IMR-90 (cell line): Measurements from ENCODE around the gene DPF3.

Experiments
- BHLHE40 ChIP-seq: fragments of 150-350 bp; IDR thresholded peaks from 2 replicates; pipeline ENCODE4 v1.6.1; 2016; ENCODE audit warnings: mild to moderate bottlenecking, low read depth, low read length
- CEBPB ChIP-seq: IDR thresholded peaks from 2 replicates; pipeline ENCODE4 v1.6.1; 2012; ENCODE audit warnings: low read depth, low read length, improper control_type of control experiment
- FOS ChIP-seq: fragments of 150-350 bp; IDR thresholded peaks from 2 replicates; pipeline ENCODE4 v1.6.1; 2016; ENCODE audit warnings: low read depth, low read length
- MAFK ChIP-seq: IDR thresholded peaks from 2 replicates; pipeline ENCODE4 v1.6.1; 2012; ENCODE audit warnings: low read depth, low read length, improper control_type of control experiment
- MAZ ChIP-seq: IDR thresholded peaks from 2 replicates; pipeline ENCODE4 v1.6.1; 2012; ENCODE audit warnings: low read depth, mild to moderate bottlenecking, low read length, improper control_type of control experiment, moderate library complexity, borderline replicate concordance
- MXI1 ChIP-seq: IDR thresholded peaks from 2 replicates; pipeline ENCODE4 v1.6.1; 2012; ENCODE audit warnings: low read depth, mild to moderate bottlenecking, low read length, moderate library complexity, borderline replicate concordance
- POLR2A ChIP-seq: IDR thresholded peaks from 2 replicates; pipeline ENCODE4 v1.6.1; 2012; ENCODE audit warnings: mild to moderate bottlenecking, low read depth, low read length
- RAD21 ChIP-seq: IDR thresholded peaks from 2 replicates; pipeline ENCODE4 v1.6.1; 2012; ENCODE audit warnings: low read length, improper control_type of control experiment
- RCOR1 ChIP-seq: IDR thresholded peaks from 2 replicates; pipeline ENCODE4 v1.6.1; 2012; ENCODE audit warnings: mild to moderate bottlenecking, low read length, improper control_type of control experiment; ENCODE audit not compliant: insufficient replicate concordance
- RFX5 ChIP-seq: IDR thresholded peaks from 2 replicates; pipeline ENCODE4 v1.8.0; 2012; ENCODE audit warnings: low read depth, mild to moderate bottlenecking, low read length, moderate library complexity
- SMC3 ChIP-seq: fragments of 150-350 bp; IDR thresholded peaks from 2 replicates; pipeline ENCODE4 v1.6.1; 2016; ENCODE audit warnings: low read depth, mild to moderate bottlenecking, antibody characterized with exemption, low read length, moderate library complexity
- TF ChIP-seq, protein P1 (sequence below): conservative IDR thresholded peaks from 2 replicates; pipeline ENCODE4 v1.5.1; 2012; ENCODE audit warnings: mild to moderate bottlenecking, low read depth, low read length, improper control_type of control experiment
- TF ChIP-seq, protein P2 (sequence below): fragments of 150-350 bp; IDR thresholded peaks from 2 replicates; pipeline ENCODE4 v1.6.1; 2017; ENCODE audit warnings: mild to moderate bottlenecking, antibody characterized with exemption, low read length, low read depth
- TF ChIP-seq, protein P3 (sequence below): fragments of 150-350 bp; IDR thresholded peaks from 2 replicates; pipeline ENCODE4 v1.6.1; 2016; ENCODE audit warnings: low read depth, mild to moderate bottlenecking, low read length, moderate library complexity, borderline replicate concordance

DNA sequence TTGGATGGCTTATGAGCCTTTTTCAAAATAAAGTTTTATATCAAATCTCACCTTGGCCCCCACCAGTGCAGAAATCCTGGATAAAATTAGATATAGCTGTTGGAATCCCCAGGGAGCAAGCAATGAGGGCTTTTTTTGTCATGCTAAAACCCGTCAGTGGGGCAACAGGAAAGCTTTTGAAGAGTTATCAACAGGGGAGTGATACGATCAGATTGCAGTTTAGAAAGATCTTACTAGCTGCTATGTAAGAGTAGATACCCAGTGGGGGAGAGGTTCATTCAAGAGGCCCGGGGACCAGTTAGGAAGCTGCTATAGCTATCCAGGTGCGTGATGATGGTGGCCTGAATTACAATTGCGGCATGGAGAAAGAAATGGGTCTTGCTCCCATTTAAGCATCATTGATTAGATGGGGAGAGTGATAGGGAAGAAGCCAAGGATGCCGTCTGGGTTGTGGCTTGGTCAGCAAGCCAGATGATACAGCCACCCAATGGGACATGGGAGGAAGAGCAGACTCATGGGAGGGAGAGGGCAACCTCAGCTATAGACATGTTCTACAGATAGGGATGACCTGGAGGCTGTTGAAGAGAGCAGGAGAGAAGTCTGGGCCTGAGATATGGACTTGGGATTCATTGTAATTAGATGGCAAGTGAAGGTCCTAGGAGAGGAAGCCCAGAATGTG is 272.4 kb downstream of the DPF3 start:
- TF ChIP-seq, protein P1, sequence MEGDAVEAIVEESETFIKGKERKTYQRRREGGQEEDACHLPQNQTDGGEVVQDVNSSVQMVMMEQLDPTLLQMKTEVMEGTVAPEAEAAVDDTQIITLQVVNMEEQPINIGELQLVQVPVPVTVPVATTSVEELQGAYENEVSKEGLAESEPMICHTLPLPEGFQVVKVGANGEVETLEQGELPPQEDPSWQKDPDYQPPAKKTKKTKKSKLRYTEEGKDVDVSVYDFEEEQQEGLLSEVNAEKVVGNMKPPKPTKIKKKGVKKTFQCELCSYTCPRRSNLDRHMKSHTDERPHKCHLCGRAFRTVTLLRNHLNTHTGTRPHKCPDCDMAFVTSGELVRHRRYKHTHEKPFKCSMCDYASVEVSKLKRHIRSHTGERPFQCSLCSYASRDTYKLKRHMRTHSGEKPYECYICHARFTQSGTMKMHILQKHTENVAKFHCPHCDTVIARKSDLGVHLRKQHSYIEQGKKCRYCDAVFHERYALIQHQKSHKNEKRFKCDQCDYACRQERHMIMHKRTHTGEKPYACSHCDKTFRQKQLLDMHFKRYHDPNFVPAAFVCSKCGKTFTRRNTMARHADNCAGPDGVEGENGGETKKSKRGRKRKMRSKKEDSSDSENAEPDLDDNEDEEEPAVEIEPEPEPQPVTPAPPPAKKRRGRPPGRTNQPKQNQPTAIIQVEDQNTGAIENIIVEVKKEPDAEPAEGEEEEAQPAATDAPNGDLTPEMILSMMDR: no peak
- TF ChIP-seq, protein P2, sequence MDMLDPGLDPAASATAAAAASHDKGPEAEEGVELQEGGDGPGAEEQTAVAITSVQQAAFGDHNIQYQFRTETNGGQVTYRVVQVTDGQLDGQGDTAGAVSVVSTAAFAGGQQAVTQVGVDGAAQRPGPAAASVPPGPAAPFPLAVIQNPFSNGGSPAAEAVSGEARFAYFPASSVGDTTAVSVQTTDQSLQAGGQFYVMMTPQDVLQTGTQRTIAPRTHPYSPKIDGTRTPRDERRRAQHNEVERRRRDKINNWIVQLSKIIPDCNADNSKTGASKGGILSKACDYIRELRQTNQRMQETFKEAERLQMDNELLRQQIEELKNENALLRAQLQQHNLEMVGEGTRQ: no peak
- no peak for TF ChIP-seq RAD21
- no peak for TF ChIP-seq SMC3
- no peak for TF ChIP-seq MAFK
- TF ChIP-seq MXI1: no peak
- no peak for TF ChIP-seq POLR2A
- TF ChIP-seq CEBPB: no peak
- TF ChIP-seq RCOR1: no peak
- TF ChIP-seq MAZ: no peak
- TF ChIP-seq BHLHE40: no peak
- TF ChIP-seq, protein P3, sequence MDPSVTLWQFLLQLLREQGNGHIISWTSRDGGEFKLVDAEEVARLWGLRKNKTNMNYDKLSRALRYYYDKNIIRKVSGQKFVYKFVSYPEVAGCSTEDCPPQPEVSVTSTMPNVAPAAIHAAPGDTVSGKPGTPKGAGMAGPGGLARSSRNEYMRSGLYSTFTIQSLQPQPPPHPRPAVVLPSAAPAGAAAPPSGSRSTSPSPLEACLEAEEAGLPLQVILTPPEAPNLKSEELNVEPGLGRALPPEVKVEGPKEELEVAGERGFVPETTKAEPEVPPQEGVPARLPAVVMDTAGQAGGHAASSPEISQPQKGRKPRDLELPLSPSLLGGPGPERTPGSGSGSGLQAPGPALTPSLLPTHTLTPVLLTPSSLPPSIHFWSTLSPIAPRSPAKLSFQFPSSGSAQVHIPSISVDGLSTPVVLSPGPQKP: no peak
- TF ChIP-seq FOS: no peak
- TF ChIP-seq RFX5: no peak
